K562 (cell line): ENCODE measurements around the gene EIF3K. TPM values are rescaled to one million over a fixed set of nuclear protein-coding genes. Genes with fewer than 3 reads are reported as not detected.

Source experiments
- CAMTA2 ChIP-seq: fragments of 250-450 bp; sonication (Bioruptor Pico); conservative IDR thresholded peaks from 2 replicates; pipeline ENCODE4 v1.5.1; 2022
- EHMT2 ChIP-seq: fragments of 450-650 bp; IDR thresholded peaks from 2 replicates; pipeline ENCODE4 v1.6.1; 2018; ENCODE audit warnings: antibody characterized with exemption
- HCFC1 ChIP-seq: IDR thresholded peaks from 2 replicates; pipeline ENCODE4 v1.6.1; 2012; ENCODE audit warnings: low read depth, low read length, improper control_type of control experiment
- HDAC6 ChIP-seq: IDR thresholded peaks from 2 replicates; pipeline ENCODE4 v1.6.1; 2012; ENCODE audit warnings: low read depth, mild to moderate bottlenecking, control low read depth, inconsistent platforms, low read length, moderate library complexity
- HMG20A ChIP-seq: fragments of 450-650 bp; formaldehyde crosslinking; conservative IDR thresholded peaks from 2 replicates; pipeline ENCODE4 v1.4.0; 2020; ENCODE audit warnings: mild to moderate bottlenecking, mixed read lengths
- HNRNPUL1 ChIP-seq: fragments of 200-400 bp; formaldehyde crosslinking; IDR thresholded peaks from 2 replicates; pipeline ENCODE4 v1.6.1; 2017; ENCODE audit warnings: low read length
- JUND ChIP-seq, 2 experiments: IDR thresholded peaks; 2 replicates in 1 of 2; 3 replicates in 1 of 2; pipeline ENCODE4 v1.6.1; 2011; ENCODE audit warnings: borderline replicate concordance in 2 of 2, low read depth in 2 of 2, low read length in 2 of 2, improper control_type of control experiment in 1 of 2, missing biosample characterization in 1 of 2, missing genetic modification characterization in 1 of 2, missing genetic modification reagents in 1 of 2
- NR2C2 ChIP-seq, 2 experiments: fragments of 200-800 bp in 1 of 2; sonication (Bioruptor generic) in 1 of 2; sonication (generic) in 1 of 2; formaldehyde crosslinking in 1 of 2; IDR thresholded peaks; 2 replicates each; pipeline versions ENCODE4 v1.6.1 to v1.8.0; 2016 to 2022; ENCODE audit warnings: mild to moderate bottlenecking in 1 of 2, missing compliant biosample characterization in 1 of 2, missing genetic modification characterization in 1 of 2, missing genetic modification reagents in 1 of 2
- RCOR1 ChIP-seq, 2 experiments: IDR thresholded peaks; 2 replicates each; pipeline ENCODE4 v1.6.1; 2012; ENCODE audit warnings: low read depth in 2 of 2, low read length in 2 of 2, borderline replicate concordance in 1 of 2, improper control_type of control experiment in 1 of 2
- REST ChIP-seq, 2 experiments: fragments of 450-650 bp; formaldehyde crosslinking in 1 of 2; IDR thresholded peaks; 2 replicates each; pipeline versions ENCODE4 v1.4.0 to v1.6.1; 2014 to 2020; ENCODE audit warnings: mild to moderate bottlenecking in 2 of 2, borderline replicate concordance in 1 of 2, low read depth in 1 of 2
- SMARCA4 ChIP-seq: fragments of 450-650 bp; IDR thresholded peaks from 2 replicates; pipeline ENCODE4 v1.6.1; 2016
- TOE1 ChIP-seq, 2 experiments: fragments of 450-650 bp in 1 of 2; sonication (generic) in 1 of 2; formaldehyde crosslinking in 1 of 2; IDR thresholded peaks; 2 replicates each; pipeline versions ENCODE4 v1.7.1 to v1.8.0; 2016 to 2022; ENCODE audit warnings: borderline replicate concordance in 2 of 2, mild to moderate bottlenecking in 2 of 2, antibody characterized with exemption in 1 of 2, inconsistent platforms in 1 of 2, low read depth in 1 of 2, missing genetic modification reagents in 1 of 2, moderate library complexity in 1 of 2
- ZFPM2 ChIP-seq: fragments of 250-450 bp; sonication (Bioruptor Pico); IDR thresholded peaks from 2 replicates; pipeline ENCODE4 v1.5.1; 2022; ENCODE audit warnings: mild to moderate bottlenecking
- ZNF253 ChIP-seq: fragments of 250-450 bp; sonication (Bioruptor Pico); conservative IDR thresholded peaks from 2 replicates; pipeline ENCODE4 v1.6.1; 2021; ENCODE audit warnings: mild to moderate bottlenecking
- ZNF699 ChIP-seq: fragments of 250-450 bp; sonication (Bioruptor Pico); IDR thresholded peaks from 2 replicates; pipeline ENCODE4 v1.8.0; 2021; ENCODE audit warnings: mild to moderate bottlenecking, moderate library complexity; ENCODE audit not compliant: insufficient replicate concordance
- polyA plus RNA-seq, 8 experiments: library from polyadenylated mRNA; depleted of rRNA in 4 of 8; stranded (reverse) in 5 of 8; unstranded in 3 of 8; fragments of >200 nt; fragmentation: Nextera tagmentation in 2 of 8; fragmentation: Illumina TruSeq in 1 of 8; extraction: Ambion mirVana in 2 of 8; extraction: Trizol in 1 of 8; gene quantifications; 2 replicates each; pipeline versions ENCODE4 v1.2.1 to v1.2.3, GENCODE V29; 2011 to 2014; ENCODE audit warnings: inconsistent platforms in 1 of 8, missing spikeins in 1 of 8
- total RNA-seq, 7 experiments: library from RNA; depleted of rRNA in 6 of 7; stranded (reverse); fragments of >200 nt in 6 of 7; fragmentation: Illumina TruSeq in 2 of 7; extraction: Trizol in 2 of 7; gene quantifications; 2 replicates each; pipeline versions ENCODE4 v1.2.1 to v1.2.3, GENCODE V29; 2011 to 2021; ENCODE audit warnings: low replicate concordance in 1 of 7
- TF ChIP-seq, protein P1 (sequence below): fragments of 450-650 bp; formaldehyde crosslinking; conservative IDR thresholded peaks from 2 replicates; pipeline ENCODE4 v1.4.0; 2022; ENCODE audit warnings: mild to moderate bottlenecking, missing genetic modification characterization

EIF3K gene
- total and polyA plus RNA-seq, 9 of the 15 experiments (the other 6 are each of a cell fraction or from before 2014, with no cell fraction given), result 387 to 1,827 (median 733) TPM

DNA sequence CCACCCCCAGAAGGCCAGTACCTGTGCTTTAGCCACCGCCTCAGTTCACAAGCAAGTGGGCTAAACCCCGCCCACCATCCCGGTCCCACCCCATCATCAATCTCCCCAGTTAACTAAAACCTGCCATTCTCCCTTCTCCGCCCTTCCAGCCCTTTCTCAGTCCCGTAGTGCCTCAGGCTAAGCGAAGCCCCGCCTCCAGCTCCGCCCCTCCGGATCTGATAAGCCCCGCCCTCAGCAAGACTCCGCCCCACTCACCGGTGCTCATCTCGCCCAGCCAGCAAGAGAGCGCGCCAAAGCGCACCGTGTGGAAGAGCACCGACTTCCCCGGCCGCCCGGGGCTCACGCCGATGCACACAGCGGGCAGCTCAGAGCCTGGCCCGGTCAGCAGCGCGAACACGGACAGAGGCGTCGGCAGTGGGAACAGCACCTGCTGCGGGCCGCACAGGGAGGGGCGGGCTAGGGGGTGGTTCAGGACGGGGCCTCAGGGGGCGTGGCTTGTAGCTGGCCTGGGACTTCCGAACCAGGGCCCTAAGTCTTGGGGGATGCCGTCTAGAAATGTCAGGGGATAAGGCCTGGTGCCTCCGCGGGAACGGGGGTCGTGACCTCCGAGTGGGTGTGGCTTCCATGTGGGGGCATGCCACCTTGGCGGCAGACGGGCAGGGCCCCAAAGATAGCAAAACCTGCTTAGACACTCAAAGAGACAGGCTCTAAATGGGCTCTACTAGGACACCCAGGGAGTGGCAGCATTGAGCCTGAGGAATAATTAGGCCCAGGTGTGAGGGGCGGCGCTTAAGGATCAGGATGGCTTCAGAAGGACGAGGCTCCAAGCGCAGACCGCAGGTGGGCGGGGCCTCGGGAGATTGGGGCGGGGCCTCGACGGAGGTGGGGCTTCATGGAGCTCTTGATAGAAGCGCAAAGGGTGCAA is 22.7 kb upstream of the EIF3K start (continued):
- 0 out of 2 replicates have a peak, but pooled peaks have one; percentile 25 for TF ChIP-seq JUND (IDR thresholded peaks at IDR 0.05; ENCODE audit: borderline replicate concordance, low read depth, low read length)
- TF ChIP-seq JUND (tag; IDR thresholded peaks at IDR 0.05; ENCODE audit: borderline replicate concordance, low read depth, low read length), result no peak
- TF ChIP-seq, protein P1, sequence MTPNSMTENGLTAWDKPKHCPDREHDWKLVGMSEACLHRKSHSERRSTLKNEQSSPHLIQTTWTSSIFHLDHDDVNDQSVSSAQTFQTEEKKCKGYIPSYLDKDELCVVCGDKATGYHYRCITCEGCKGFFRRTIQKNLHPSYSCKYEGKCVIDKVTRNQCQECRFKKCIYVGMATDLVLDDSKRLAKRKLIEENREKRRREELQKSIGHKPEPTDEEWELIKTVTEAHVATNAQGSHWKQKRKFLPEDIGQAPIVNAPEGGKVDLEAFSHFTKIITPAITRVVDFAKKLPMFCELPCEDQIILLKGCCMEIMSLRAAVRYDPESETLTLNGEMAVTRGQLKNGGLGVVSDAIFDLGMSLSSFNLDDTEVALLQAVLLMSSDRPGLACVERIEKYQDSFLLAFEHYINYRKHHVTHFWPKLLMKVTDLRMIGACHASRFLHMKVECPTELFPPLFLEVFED (CRISPR knock-in tag), result no peak
- TF ChIP-seq HNRNPUL1, result no peak
- TF ChIP-seq HCFC1, result 0 out of 2 replicates have a peak, but pooled peaks have one; percentile 6
- no peak for TF ChIP-seq ZNF253 (CRISPR knock-in tag)
- no peak for TF ChIP-seq REST (IDR thresholded peaks at IDR 0.05; ENCODE audit: borderline replicate concordance)
- TF ChIP-seq REST (CRISPR knock-in tag; IDR thresholded peaks at IDR 0.05; ENCODE audit: low read depth), result no peak
- TF ChIP-seq HDAC6, result no peak
- TF ChIP-seq ZFPM2 (CRISPR knock-in tag), result no peak
- no peak for TF ChIP-seq EHMT2
- no peak for TF ChIP-seq ZNF699 (CRISPR knock-in tag)
- no peak for TF ChIP-seq CAMTA2
- no peak for TF ChIP-seq HMG20A (CRISPR knock-in tag)
- peak; percentile 83; the same call in 1 of the 2 replicates for TF ChIP-seq NR2C2 (CRISPR knock-in tag; IDR thresholded peaks at IDR 0.05)
- TF ChIP-seq NR2C2 (tag; IDR thresholded peaks at IDR 0.05), result peak; percentile 89
- no peak for TF ChIP-seq RCOR1 (IDR thresholded peaks at IDR 0.05; ENCODE audit: borderline replicate concordance in 1 of 2, low read depth in 2 of 2, low read length in 2 of 2)
- no peak; the same call in 1 of the 2 replicates for TF ChIP-seq TOE1 (IDR thresholded peaks at IDR 0.05; ENCODE audit: borderline replicate concordance)
- no peak for TF ChIP-seq TOE1 (CRISPR knock-in tag; IDR thresholded peaks at IDR 0.05; ENCODE audit: borderline replicate concordance, low read depth)
- no peak for TF ChIP-seq SMARCA4
